PC-9 (cell line): ENCODE data around the gene C8G.

Experiments
- EZH2 ChIP-seq: fragments of 200-600 bp; sonication (generic); IDR thresholded peaks from 2 replicates; pipeline ENCODE4 v1.8.0; 2017; ENCODE audit warnings: antibody characterized with exemption, low read depth
- TF ChIP-seq, protein P1 (sequence below): fragments of 200-600 bp; sonication (generic); conservative IDR thresholded peaks from 2 replicates; pipeline ENCODE4 v1.6.1; 2017; ENCODE audit warnings: mixed run types, antibody characterized with exemption, mild to moderate bottlenecking, moderate library complexity

GRCh38 chr9:136984464-136985026 is 39.5 kb downstream of the C8G start:
- TF ChIP-seq EZH2: no peak
- TF ChIP-seq, protein P1, sequence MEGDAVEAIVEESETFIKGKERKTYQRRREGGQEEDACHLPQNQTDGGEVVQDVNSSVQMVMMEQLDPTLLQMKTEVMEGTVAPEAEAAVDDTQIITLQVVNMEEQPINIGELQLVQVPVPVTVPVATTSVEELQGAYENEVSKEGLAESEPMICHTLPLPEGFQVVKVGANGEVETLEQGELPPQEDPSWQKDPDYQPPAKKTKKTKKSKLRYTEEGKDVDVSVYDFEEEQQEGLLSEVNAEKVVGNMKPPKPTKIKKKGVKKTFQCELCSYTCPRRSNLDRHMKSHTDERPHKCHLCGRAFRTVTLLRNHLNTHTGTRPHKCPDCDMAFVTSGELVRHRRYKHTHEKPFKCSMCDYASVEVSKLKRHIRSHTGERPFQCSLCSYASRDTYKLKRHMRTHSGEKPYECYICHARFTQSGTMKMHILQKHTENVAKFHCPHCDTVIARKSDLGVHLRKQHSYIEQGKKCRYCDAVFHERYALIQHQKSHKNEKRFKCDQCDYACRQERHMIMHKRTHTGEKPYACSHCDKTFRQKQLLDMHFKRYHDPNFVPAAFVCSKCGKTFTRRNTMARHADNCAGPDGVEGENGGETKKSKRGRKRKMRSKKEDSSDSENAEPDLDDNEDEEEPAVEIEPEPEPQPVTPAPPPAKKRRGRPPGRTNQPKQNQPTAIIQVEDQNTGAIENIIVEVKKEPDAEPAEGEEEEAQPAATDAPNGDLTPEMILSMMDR: no peak
